Thyroid gland (tissue), 4 donors: Measurements from ENCODE around the gene MBD3. TPM values are rescaled to one million over a fixed set of nuclear protein-coding genes. Genes with fewer than 3 reads are reported as not detected.

Experiments
- DNase-seq, 2 donors: peaks; one replicate each; pipeline ENCODE4 v3.0.0-alpha.2; 2019
- H3K27ac ChIP-seq, 3 donors: fragments of 200-600 bp; sonication (generic); 1 replicate in 2 of 3; 2 replicates in 1 of 3; pipeline ENCODE4 v1.5.1; 2016 to 2019; ENCODE audit warnings: mild to moderate bottlenecking in 1 of 3, moderate library complexity in 1 of 3
- H3K27me3 ChIP-seq: fragments of 200-600 bp; sonication (generic); one replicate; pipeline ENCODE4 v1.5.1; 2019
- H3K36me3 ChIP-seq, 2 donors: fragments of 200-600 bp; sonication (generic); one replicate each; pipeline ENCODE4 v1.5.1; 2016 to 2019
- H3K4me1 ChIP-seq, 2 donors: fragments of 200-600 bp; sonication (generic); one replicate each; pipeline ENCODE4 v1.5.1; 2017 to 2019
- H3K4me3 ChIP-seq, 3 donors: fragments of 200-600 bp; sonication (generic); replicated peaks in 1 of 3; 1 replicate in 2 of 3; 2 replicates in 1 of 3; pipeline ENCODE4 v1.5.1; 2016; ENCODE audit warnings: mild to moderate bottlenecking in 1 of 3
- H3K9me3 ChIP-seq: fragments of 200-600 bp; sonication (generic); one replicate; pipeline ENCODE4 v1.5.1; 2017
- POLR2A ChIP-seq, 2 donors: fragments of 450-650 bp; IDR thresholded peaks; one replicate each; pipeline ENCODE4 v1.6.1; 2017; ENCODE audit warnings: antibody characterized with exemption in 2 of 2, mild to moderate bottlenecking in 2 of 2, moderate library complexity in 1 of 2
- WGBS, 2 donors: methylation state at CpG; one replicate each; pipeline ENCODE4 v1.1.5; 2017; 5-methylcytosine and 5-hydroxymethylcytosine counted together
- intact Hi-C: fragments of 100-400 bp; cut with DNase I; formaldehyde crosslinking; loops from one replicate; pipeline ENCODE4 v1.15.1; 2023
- total RNA-seq, 4 donors: library from RNA; depleted of rRNA; stranded (reverse); fragments of >200 nt; gene quantifications; one replicate each; pipeline ENCODE4 v1.2.3, GENCODE V29; 2016
- TF ChIP-seq, protein P1 (sequence below), 6 experiments: fragments of 200-600 bp in 3 of 6; fragments of 450-650 bp in 3 of 6; sonication (generic) in 3 of 6; IDR thresholded peaks; one replicate each; pipeline ENCODE4 v1.5.1; 2016 to 2019; ENCODE audit warnings: antibody characterized with exemption in 6 of 6, mild to moderate bottlenecking in 2 of 6, inconsistent platforms in 1 of 6, moderate library complexity in 1 of 6

Gene MBD3
- total RNA-seq, 4 donors from 2014 or later, result 58.2 to 149 (median 115) TPM

DNA sequence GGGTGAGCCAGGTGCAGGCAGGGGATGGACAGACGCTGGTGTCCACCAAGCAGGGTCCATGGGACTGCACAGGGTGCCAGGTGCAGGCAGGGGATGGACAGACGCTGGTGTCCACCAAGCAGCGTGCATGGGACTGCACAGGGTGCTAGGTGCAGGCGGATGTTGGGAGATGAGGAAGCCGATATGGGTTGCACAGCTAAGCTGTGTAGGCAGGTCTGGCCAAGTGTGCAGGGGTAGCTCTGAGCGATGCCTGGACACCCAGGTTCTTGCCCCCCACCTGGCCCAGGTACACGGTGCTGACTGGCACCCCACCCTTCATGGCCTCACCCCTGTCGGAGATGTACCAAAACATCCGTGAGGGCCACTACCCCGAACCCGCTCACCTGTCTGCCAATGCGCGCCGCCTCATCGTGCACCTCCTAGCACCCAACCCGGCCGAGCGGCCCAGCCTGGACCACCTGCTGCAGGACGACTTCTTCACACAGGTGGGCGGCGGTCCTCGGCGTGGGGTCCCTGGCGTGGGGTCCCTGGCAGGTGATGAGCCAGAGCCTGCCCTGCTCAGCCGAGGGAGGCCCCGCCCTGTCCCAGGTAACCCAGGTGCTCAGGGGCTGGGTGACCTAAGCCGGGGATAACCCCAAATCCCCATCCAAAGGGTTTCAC lies 64.9 kb downstream of the MBD3 start:
- DNase-seq, result no peak
- Histone ChIP-seq H3K9me3 (no peaks in the 10 kb centered on the region), H3K4me1 (peaks cover 0 to 7% of the 10 kb centered on the region in 2 donors), H3K27me3 (peaks cover 7% of the 10 kb centered on the region), H3K4me3 (no peak overlapping the region), H3K36me3 (no peaks in the 10 kb centered on the region), H3K27ac (no peak overlapping the region)
- no peak for TF ChIP-seq POLR2A (IDR thresholded peaks at IDR 0.05)
- TF ChIP-seq, protein P1, sequence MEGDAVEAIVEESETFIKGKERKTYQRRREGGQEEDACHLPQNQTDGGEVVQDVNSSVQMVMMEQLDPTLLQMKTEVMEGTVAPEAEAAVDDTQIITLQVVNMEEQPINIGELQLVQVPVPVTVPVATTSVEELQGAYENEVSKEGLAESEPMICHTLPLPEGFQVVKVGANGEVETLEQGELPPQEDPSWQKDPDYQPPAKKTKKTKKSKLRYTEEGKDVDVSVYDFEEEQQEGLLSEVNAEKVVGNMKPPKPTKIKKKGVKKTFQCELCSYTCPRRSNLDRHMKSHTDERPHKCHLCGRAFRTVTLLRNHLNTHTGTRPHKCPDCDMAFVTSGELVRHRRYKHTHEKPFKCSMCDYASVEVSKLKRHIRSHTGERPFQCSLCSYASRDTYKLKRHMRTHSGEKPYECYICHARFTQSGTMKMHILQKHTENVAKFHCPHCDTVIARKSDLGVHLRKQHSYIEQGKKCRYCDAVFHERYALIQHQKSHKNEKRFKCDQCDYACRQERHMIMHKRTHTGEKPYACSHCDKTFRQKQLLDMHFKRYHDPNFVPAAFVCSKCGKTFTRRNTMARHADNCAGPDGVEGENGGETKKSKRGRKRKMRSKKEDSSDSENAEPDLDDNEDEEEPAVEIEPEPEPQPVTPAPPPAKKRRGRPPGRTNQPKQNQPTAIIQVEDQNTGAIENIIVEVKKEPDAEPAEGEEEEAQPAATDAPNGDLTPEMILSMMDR (IDR thresholded peaks at IDR 0.05), result no peak
- 75 to 81% methylated on average over 16 to 25 of the region's 27 CpGs for WGBS, 2 donors
- intact Hi-C loops, result loop anchor here (10.0 kb wide), 1 partner anchor 243 kb away; the partner anchor contains the start of gene EFNA2

DNA sequence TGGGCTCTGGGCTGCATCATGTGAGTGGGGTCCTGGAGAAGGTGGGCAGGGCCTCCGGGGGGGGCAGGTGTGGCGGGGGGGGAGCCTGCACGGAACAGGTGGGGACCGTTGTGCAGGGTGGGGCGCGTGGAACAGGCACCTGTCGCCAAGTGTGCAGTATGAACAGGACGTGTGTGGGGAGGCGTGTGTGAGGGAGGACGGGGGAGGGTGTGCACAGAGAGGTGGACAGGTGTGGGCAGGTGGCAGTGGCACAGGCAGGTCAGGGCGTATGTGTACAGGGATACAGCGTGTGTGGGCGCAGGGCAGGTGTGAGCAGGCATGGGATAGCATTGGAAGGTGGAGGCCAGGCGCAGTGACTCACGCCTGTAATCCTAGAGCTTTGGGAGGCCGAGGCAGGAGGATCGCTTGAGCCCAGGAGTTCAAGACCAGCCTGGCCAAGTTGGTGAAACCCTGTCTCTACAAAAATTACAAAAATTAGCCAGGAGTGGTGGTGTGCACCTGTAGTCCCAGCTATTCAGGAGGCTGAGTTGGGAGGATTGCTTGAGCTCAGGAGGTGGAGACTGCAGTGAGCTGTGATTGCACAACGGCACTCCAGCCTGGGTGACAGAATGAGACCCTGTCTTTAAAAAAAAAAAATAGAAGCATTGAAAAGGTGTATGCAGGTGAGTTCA lies 65.6 kb downstream of the MBD3 start:
- no peak overlapping the region for H3K27ac ChIP-seq
- H3K27me3 ChIP-seq, result peaks cover 7% of the 10 kb centered on the region
- no peak overlapping the region for H3K4me3 ChIP-seq
- no peak for DNase-seq
- H3K9me3 ChIP-seq, result no peaks in the 10 kb centered on the region
- H3K36me3 ChIP-seq, result no peaks in the 10 kb centered on the region
- TF ChIP-seq, protein P1 (IDR thresholded peaks at IDR 0.05), result no peak
- TF ChIP-seq POLR2A (IDR thresholded peaks at IDR 0.05), result no peak
- intact Hi-C loops, result loop anchor here (10.0 kb wide), 1 partner anchor 242 kb away; the partner anchor contains the start of gene EFNA2
- peaks cover 0 to 7% of the 10 kb centered on the region in 2 donors for H3K4me1 ChIP-seq
- 79 to 80% methylated on average over 18 of the region's 18 CpGs for WGBS, 2 donors

- H3K9me3 ChIP-seq, result no peaks in the 10 kb centered on the region
- TF ChIP-seq, protein P1 (IDR thresholded peaks at IDR 0.05), result no peak
- no peak for TF ChIP-seq POLR2A (IDR thresholded peaks at IDR 0.05)
- no peak for DNase-seq
- peaks cover 7% of the 10 kb centered on the region for H3K27me3 ChIP-seq
- 89 to 92% methylated on average over 13 to 16 of the region's 33 CpGs for WGBS, 2 donors
- intact Hi-C loops, result loop anchor here (10.0 kb wide), 1 partner anchor 241 kb away; the partner anchor contains the start of gene EFNA2
- H3K4me1 ChIP-seq, result peaks cover 0 to 7% of the 10 kb centered on the region in 2 donors
- no peak overlapping the region for H3K27ac ChIP-seq
- H3K4me3 ChIP-seq, result no peak overlapping the region
- no peaks in the 10 kb centered on the region for H3K36me3 ChIP-seq
These were observed 66.4 kb downstream of the MBD3 start for GRCh38 chr19:1526066-1526778.

DNA sequence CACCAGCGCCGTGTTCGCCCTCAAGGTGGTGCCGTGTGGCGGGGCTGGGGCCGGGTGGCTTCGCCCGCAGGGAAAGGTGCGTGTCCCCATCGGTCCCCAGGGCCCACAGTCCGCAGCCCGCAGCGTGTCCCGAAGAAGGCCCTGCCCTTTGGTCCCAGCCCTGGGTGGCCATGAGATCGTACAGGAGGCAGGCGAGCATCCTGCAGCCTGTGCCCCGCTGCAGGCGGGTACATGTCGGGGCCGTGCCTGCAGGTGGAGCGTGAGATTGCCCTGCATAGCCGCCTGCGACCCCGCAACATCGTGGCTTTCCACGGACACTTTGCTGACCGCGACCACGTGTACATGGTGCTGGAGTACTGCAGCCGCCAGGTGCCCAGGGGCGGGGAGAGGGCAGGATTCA lies 67.3 kb downstream of the MBD3 start:
- 64 to 80% methylated on average over 11 to 20 of the region's 31 CpGs for WGBS, 2 donors
- DNase-seq, result no peak
- H3K27me3 ChIP-seq, result peaks cover 7% of the 10 kb centered on the region
- H3K27ac ChIP-seq, result no peak overlapping the region
- intact Hi-C loops, result loop anchor here (10.0 kb wide), 1 partner anchor 241 kb away; the partner anchor contains the start of gene EFNA2
- peaks cover 0 to 7% of the 10 kb centered on the region in 2 donors for H3K4me1 ChIP-seq
- TF ChIP-seq, protein P1 (IDR thresholded peaks at IDR 0.05), result no peak
- no peak for TF ChIP-seq POLR2A (IDR thresholded peaks at IDR 0.05)
- no peaks in the 10 kb centered on the region for H3K36me3 ChIP-seq
- no peaks in the 10 kb centered on the region for H3K9me3 ChIP-seq
- no peak overlapping the region for H3K4me3 ChIP-seq
